Colonic mucosa (tissue), 4 donors: ENCODE measurements around the gene PIP4K2C. TPM values are rescaled to one million over a fixed set of nuclear protein-coding genes. Genes with fewer than 3 reads are reported as not detected.

Experiments used
- DNase-seq: peaks from one replicate; pipeline ENCODE4 v3.0.0-alpha.2; 2020
- H3K27ac ChIP-seq: fragments of 200-600 bp; one replicate; pipeline ENCODE4 v1.8.0; 2021
- H3K27me3 ChIP-seq: fragments of 200-600 bp; one replicate; pipeline ENCODE4 v1.8.0; 2021
- H3K36me3 ChIP-seq: fragments of 200-600 bp; one replicate; pipeline ENCODE4 v1.8.0; 2021
- H3K4me1 ChIP-seq: fragments of 200-600 bp; one replicate; pipeline ENCODE4 v1.8.0; 2021; ENCODE audit warnings: mild to moderate bottlenecking
- H3K4me3 ChIP-seq: fragments of 200-600 bp; one replicate; pipeline ENCODE4 v1.8.0; 2021
- H3K9ac ChIP-seq, 2 donors: one replicate each; pipeline ENCODE4 v1.7.0; 2013; ENCODE audit warnings: control low read depth in 2 of 2, low read depth in 2 of 2, low read length in 2 of 2
- H3K9me3 ChIP-seq: fragments of 200-600 bp; one replicate; pipeline ENCODE4 v1.8.0; 2021
- CTCF ChIP-seq: fragments of 200-600 bp; IDR thresholded peaks from one replicate; pipeline ENCODE4 v1.8.0; 2022; ENCODE audit warnings: antibody characterized with exemption, mild to moderate bottlenecking
- intact Hi-C: fragments of 100-400 bp; cut with DNase I; formaldehyde crosslinking; loops from one replicate; pipeline ENCODE4 v1.14.1; 2022
- total RNA-seq, 2 donors: library from RNA; stranded (reverse); fragmentation: NEBNext Ultra II Directional in 1 of 2; extraction: Animal tissue kit (Norgen Biotek cat#: 25700) in 1 of 2; gene quantifications; one replicate each; pipeline ENCODE4 v1.2.1, GENCODE V29; 2021
- donor health status: healthy.
- donor health status: DM: no; HTN: no; CAD: no.
- donor health status: DM: no; HTN: no; CAD: no.

PIP4K2C gene
- total RNA-seq, 2 donors from 2014 or later, result 43.6 to 60.2 TPM

GRCh38 chr12:57620936-57621496 lies 30.0 kb downstream of the PIP4K2C start:
- Histone ChIP-seq H3K27me3 (peaks cover 50% of the 10 kb centered on the region), H3K9ac (no peak overlapping the region), H3K4me3 (peak overlapping the region; percentile 37), H3K27ac (no peak overlapping the region), H3K9me3 (no peaks in the 10 kb centered on the region), H3K4me1 (peaks cover 11% of the 10 kb centered on the region), H3K36me3 (no peaks in the 10 kb centered on the region)
- no peak for TF ChIP-seq CTCF
- intact Hi-C loops, result loop anchor here (2.0 to 5.0 kb wide), 2 partner anchors 38 to 159 kb away; no protein-coding TSS in a partner anchor
- no peak for DNase-seq

GRCh38 chr12:57621497-57622292 lies 30.7 kb downstream of the PIP4K2C start:
- intact Hi-C loops, result loop anchor here (2.0 to 5.0 kb wide), 2 partner anchors 39 to 159 kb away; no protein-coding TSS in a partner anchor
- Histone ChIP-seq H3K9me3 (no peaks in the 10 kb centered on the region), H3K27me3 (peaks cover 55% of the 10 kb centered on the region), H3K27ac (no peak overlapping the region), H3K4me3 (peak overlapping the region; percentile 37), H3K36me3 (no peaks in the 10 kb centered on the region), H3K4me1 (peaks cover 11% of the 10 kb centered on the region), H3K9ac (no peak overlapping the region)
- TF ChIP-seq CTCF, result peak; percentile 94
- peak; percentile 50 for DNase-seq

- H3K4me1 ChIP-seq, result peaks cover 11% of the 10 kb centered on the region
- TF ChIP-seq CTCF, result no peak
- intact Hi-C loops, result loop anchor here (5.0 kb wide), 1 partner anchor 160 kb away; no protein-coding TSS in a partner anchor
- no peak for DNase-seq
- no peak overlapping the region for H3K9ac ChIP-seq
- no peaks in the 10 kb centered on the region for H3K36me3 ChIP-seq
- peaks cover 64% of the 10 kb centered on the region for H3K27me3 ChIP-seq
- no peak overlapping the region for H3K4me3 ChIP-seq
- no peak overlapping the region for H3K27ac ChIP-seq
- no peaks in the 10 kb centered on the region for H3K9me3 ChIP-seq
Measured at GRCh38 chr12:57622293-57623245, 31.6 kb downstream of the PIP4K2C start.

GRCh38 chr12:57623385-57623784 lies 32.4 kb downstream of the PIP4K2C start:
- Histone ChIP-seq H3K4me3 (no peak overlapping the region), H3K27me3 (peaks cover 72% of the 10 kb centered on the region), H3K9ac (no peak overlapping the region), H3K36me3 (no peaks in the 10 kb centered on the region), H3K9me3 (no peaks in the 10 kb centered on the region), H3K27ac (no peak overlapping the region), H3K4me1 (peaks cover 11% of the 10 kb centered on the region)
- intact Hi-C loops, result loop anchor here (5.0 kb wide), 1 partner anchor 161 kb away; no protein-coding TSS in a partner anchor
- TF ChIP-seq CTCF, result no peak
- DNase-seq, result no peak
